Gastroesophageal sphincter (tissue), 3 donors: ENCODE measurements around the gene MATN4.

Experiments used
- CTCF ChIP-seq, 4 experiments: fragments of 200-600 bp in 2 of 4; fragments of 450-650 bp in 2 of 4; sonication (generic) in 1 of 4; IDR thresholded peaks; one replicate each; pipeline ENCODE4 v1.5.1; 2017 to 2019; ENCODE audit warnings: antibody characterized with exemption in 4 of 4, mild to moderate bottlenecking in 2 of 4, moderate library complexity in 2 of 4
- POLR2A ChIP-seq, 2 donors: fragments of 450-650 bp; IDR thresholded peaks; one replicate each; pipeline ENCODE4 v1.6.1; 2017; ENCODE audit warnings: antibody characterized with exemption in 2 of 2, mild to moderate bottlenecking in 2 of 2, moderate library complexity in 1 of 2

GRCh38 chr20:45303586-45304463 is 4.3 kb downstream of the MATN4 start:
- TF ChIP-seq CTCF (IDR thresholded peaks at IDR 0.05): no peak
- no peak for TF ChIP-seq POLR2A (IDR thresholded peaks at IDR 0.05)
